GM12865 (cell line): Measurements from ENCODE around the gene LRRC28.

Experiments used
- DNase-seq: peaks from one replicate; pipeline ENCODE4 v3.0.0; 2010; ENCODE audit warnings: low read depth
- H3K4me3 ChIP-seq: 2 replicates; pipeline ENCODE4 v1.5.1; 2011; ENCODE audit warnings: mild to moderate bottlenecking, low read depth, low read length, control low read depth
- TF ChIP-seq, protein P1 (sequence below): IDR thresholded peaks from 2 replicates; pipeline ENCODE4 v1.5.1; 2011; ENCODE audit warnings: low read length, control low read depth, low read depth, inconsistent platforms; ENCODE audit not compliant: insufficient read depth; ENCODE audit errors: missing control alignments

Gene LRRC28

GRCh38 chr15:99410477-99410876, 159.2 kb downstream of the LRRC28 start:
- no peak overlapping the region for H3K4me3 ChIP-seq
- no peak for DNase-seq
- TF ChIP-seq, protein P1, sequence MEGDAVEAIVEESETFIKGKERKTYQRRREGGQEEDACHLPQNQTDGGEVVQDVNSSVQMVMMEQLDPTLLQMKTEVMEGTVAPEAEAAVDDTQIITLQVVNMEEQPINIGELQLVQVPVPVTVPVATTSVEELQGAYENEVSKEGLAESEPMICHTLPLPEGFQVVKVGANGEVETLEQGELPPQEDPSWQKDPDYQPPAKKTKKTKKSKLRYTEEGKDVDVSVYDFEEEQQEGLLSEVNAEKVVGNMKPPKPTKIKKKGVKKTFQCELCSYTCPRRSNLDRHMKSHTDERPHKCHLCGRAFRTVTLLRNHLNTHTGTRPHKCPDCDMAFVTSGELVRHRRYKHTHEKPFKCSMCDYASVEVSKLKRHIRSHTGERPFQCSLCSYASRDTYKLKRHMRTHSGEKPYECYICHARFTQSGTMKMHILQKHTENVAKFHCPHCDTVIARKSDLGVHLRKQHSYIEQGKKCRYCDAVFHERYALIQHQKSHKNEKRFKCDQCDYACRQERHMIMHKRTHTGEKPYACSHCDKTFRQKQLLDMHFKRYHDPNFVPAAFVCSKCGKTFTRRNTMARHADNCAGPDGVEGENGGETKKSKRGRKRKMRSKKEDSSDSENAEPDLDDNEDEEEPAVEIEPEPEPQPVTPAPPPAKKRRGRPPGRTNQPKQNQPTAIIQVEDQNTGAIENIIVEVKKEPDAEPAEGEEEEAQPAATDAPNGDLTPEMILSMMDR, result no peak

- no peak overlapping the region for H3K4me3 ChIP-seq
- DNase-seq, result no peak
- TF ChIP-seq, protein P1, result no peak
These were observed 160.0 kb downstream of the LRRC28 start for GRCh38 chr15:99411234-99411633.

- no peak for DNase-seq
- TF ChIP-seq, protein P1, result no peak
These were observed 160.8 kb downstream of the LRRC28 start for GRCh38 chr15:99412082-99412481.

GRCh38 chr15:99412626-99413025, 161.3 kb downstream of the LRRC28 start:
- TF ChIP-seq, protein P1, result no peak
- no peak overlapping the region for H3K4me3 ChIP-seq
- DNase-seq, result no peak

More at GRCh38 chr15:99412082-99412481, 160.8 kb downstream of the LRRC28 start:
- H3K4me3 ChIP-seq, result no peak overlapping the region

DNA sequence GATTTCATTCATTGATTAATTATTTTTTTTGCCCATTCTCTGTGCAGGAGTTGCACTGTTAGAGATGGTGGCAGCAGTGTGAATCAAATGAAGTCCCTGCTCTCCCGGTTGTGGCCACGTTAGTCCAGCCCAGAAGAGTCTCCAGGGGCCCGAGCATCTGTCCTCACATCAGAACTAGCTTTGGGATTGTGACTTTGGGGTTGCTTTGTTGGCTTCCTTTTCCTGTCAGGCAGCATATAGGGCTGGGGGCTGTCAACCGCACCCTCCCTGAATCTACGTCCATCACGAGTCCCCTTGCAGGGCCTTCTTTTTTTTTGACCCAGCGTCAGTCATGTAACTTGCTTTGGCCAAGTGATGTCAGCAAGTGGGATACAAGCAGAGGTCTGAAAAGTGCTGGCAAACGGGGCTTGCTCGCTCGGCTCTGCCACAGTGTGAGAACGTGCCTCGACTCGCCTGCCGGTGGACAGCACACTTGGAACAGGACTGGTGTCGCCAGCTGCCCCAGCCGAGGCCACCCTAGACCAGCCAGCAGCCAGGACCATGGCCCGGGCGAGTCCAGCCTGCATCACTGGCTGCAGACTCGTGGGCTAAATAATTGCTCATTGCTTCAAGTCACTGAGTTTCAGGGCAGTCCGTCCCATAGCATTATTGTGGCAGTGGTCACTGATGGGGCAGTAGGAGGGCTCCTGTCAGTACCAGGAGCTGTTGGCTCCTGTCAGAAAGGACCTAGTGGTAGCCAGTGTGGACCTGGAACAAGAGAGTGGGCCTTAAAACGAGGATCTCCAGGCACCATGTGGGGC, 162.9 kb downstream of the LRRC28 start:
- no peak overlapping the region for H3K4me3 ChIP-seq
- TF ChIP-seq, protein P1, result no peak

DNA sequence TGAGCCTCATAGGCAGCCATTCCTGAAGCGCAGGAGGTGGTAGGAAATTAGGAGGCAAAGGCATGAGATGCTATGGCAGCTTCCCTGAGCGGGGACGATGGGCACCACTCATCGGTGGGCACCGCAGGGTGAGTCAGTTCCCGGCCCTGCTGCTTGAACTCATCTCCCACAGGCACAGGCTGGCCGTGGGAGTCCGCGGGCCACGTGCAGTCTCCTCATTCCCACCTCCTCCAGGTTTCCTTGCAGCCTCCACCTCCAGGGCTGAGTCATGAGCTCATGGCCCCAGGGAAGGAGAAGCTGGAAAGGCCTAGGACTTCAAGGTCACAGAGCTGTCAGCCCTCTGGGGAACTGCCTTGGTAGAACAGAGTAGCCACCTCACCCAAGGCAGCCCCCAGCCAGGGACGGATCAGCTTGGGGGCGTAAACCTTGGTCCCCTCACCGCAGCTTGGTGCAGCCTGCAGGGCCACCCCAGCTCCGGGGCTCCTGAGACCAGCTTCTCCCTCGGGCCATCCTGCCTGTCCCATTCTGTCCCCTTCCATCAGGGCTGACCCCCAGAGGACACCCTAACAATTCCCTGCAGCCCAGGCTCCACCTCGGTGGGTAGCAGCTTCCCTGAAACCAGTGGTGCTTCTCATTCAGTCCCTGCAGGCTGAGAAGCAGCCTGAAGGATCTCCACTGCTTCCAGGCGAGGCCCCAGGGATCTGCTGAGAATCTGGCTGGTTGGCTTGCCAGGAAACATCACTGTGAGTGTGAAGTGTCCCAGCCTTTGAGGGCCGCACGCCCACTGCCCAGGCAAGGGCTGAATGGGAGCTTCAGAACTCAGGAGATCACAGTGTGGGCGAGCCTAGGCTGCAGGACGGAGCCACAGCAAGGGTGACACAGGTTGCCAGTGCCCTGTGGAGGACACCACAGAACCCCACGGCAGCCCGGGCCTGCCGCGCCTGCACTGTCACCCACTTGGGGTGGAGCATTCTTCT, 163.8 kb downstream of the LRRC28 start:
- H3K4me3 ChIP-seq, result no peak overlapping the region
- TF ChIP-seq, protein P1, result no peak
- DNase-seq, result no peak

More for the DNA sequence above, 162.9 kb downstream of the LRRC28 start:
- no peak for DNase-seq
